ENCODE results near the gene AREG.

AREG gene

GRCh38 chr4:74466242-74466641, 21.3 kb downstream of the AREG start:
- DNase-seq = no peak

GRCh38 chr4:74471264-74471663, 26.3 kb downstream of the AREG start:
- no peak for DNase-seq

DNA sequence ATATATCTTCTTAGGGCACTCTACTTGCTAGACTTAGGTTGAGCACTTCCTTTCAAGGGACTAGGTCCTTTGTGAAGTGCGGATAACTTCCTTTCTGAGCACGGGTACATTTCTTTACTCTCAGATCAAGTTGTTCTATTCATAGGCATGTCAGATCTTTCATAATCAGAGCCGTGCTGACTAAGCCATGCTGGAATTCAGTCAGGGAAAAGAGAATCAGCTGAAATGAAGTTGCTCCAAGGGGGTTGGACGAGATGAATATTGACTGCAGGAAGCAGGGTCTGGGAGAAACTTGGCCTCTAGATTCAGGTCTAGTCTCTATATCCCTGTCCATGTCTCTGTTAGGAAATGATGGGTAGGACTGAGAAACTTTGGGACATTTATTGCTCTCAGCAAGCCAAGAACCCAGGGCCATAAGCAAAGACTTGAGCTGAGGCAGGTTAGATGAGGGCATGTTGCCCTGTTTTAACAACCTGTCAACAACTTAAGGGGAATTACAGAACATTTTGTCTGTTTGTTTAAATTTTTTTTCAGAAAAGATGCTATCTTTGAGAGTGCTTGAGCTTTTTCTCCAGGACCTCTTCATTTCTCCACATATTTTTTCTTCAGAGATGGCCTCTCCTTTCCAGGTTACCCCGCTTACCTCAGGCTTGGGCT, 28.3 kb downstream of the AREG start:
- no peak for DNase-seq

DNA sequence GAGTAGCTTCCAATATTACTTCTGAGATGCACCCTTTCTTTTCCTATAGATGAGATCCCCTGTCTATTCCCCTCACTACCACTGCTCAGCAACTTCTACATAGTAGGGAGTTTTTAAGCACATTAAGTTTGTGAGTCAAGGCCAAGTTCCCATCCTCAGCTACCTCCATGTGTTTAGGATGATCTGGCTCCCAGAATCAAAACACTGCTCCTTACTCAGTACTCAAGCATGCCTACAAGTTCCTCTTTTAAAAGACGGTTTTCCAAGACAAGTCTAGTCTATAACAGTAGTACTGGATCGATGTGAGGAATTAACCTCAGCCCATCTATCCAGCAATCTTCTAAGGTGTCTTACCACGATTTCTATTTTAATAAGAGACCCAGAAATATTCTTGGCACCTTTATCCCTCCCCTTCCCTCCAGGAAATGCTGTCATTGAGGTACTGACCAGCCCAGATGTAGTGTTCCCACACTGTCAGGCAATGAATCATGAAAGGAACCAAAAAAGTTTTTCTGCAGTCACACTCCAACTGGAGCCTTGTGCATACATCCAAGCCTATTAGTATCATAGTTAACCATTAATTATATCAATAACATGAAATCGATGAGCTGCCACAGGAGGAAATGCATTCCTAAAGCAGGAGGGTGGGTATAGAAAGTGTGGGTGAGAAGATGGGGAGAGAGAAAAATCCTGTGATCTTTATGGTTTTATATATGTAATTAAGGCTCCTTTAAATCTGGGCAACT, 29.6 kb downstream of the AREG start:
- no peak for DNase-seq

GRCh38 chr4:74475091-74475800, 30.3 kb downstream of the AREG start:
- DNase-seq = no peak

GRCh38 chr4:74475946-74476345, 31.0 kb downstream of the AREG start:
- DNase-seq = no peak

DNA sequence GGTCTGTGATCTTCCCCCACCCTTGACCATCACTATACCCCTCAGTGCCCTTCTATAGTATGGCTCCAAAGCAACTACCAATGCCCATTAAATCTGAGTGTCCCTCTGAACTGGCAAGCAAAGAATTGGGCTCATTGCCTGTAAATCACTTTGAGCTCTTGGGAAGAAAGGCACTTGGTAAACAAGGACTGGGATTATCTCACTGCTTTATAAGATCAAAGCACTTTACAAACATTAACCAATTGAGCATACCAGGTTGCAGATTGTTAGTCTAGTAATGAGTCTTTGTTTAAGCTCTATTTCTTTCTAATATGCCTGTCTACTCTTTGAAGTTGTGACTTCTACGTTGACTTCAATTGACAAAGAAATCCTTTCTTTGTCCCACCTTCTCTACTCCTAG, 34.1 kb downstream of the AREG start:
- DNase-seq = no peak

GRCh38 chr4:74480267-74480666, 35.3 kb downstream of the AREG start:
- no peak for DNase-seq

GRCh38 chr4:74481891-74482609, 37.1 kb downstream of the AREG start:
- DNase-seq = no peak

DNA sequence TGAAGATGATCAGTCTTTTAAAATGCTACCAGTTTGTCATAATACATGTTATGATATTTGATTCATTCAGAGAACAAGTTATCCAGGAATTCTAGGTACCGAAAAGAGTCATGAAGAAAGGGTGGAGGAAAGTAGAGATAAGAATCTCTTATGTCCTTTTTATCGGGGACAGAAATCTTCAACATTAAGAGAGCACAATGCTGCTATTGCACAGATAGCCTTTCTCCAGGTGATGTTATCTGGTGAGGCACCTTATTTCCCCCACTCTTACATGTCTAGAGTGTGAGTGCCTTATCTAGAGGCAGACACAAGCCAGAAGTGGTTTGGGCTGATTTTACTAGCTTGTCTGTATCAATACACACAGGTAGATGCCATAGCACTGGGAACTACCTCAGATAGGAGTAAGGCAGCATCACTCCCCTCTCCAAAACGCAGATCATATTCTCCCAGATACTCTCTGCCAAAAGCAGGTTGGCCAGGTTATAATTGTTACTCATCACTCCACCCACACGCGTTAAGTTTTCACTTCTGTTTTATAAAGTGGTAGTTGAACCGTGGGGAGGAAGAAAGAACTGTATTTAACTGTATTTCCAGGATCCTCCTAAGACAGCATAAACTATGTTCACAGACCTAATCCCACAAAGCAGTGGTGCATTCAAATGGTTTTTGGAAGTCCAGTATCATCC, 38.4 kb downstream of the AREG start:
- DNase-seq = no peak

DNA sequence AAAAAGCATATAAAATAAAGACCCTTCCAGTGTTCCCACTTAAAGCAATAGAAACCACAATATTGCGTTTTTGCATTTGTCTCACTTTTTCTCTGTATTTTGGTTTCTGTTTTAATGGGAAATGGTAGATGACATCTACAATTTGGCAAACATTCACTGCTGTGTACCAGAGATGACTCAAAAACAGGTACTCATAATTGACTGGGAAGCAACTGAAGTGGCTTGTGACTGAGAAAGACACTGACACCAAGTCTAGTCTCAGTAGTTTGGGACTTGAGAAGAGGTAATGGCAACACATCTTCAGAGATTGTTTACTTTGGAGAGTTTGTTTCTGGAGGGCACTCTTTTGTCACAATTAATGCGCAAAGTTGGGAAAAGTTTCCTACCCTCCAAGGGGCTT, 42.0 kb downstream of the AREG start:
- DNase-seq = no peak

- DNase-seq = no peak
Observed at GRCh38 chr4:74487771-74488170, 42.8 kb downstream of the AREG start.

DNA sequence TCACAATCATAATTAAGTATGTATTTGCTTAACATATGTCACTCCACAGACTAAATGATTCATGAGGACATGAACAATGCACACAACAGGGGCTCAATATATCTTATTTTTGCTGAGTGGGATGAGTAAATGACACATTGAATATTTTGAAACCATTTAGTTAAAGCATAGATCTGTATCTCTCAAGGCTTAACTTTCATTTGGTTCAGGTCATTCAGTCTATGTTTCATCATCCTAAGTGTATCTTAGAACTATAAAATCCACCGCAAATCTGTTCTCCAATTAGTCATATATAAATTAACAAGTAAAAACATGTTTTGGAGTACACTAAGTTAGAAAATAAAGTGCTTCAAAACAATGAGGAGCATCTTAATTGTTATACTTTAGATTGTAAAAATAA, 45.8 kb downstream of the AREG start:
- DNase-seq = no peak

- DNase-seq = no peak
Observed at GRCh38 chr4:74499986-74500781, 55.2 kb downstream of the AREG start.

DNA sequence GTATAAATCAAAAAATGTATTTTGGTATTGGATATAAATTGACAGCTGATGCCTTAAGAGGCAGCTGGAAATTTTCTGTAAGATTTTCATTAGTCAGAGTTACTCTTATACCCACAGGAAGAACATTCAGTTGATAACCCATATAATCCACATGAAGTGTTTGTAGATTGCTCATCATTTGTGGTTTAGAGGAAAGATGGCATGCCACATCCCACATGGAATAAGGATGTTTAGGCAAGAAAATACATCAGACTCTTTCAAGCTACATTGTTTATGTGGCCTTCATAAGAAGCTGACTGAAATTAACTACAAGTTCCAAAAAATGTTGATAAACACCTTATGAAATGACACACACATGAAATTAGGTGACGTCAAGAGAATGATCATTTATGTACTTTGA, 56.6 kb downstream of the AREG start:
- DNase-seq = no peak

GRCh38 chr4:74503580-74503979, 58.6 kb downstream of the AREG start:
- DNase-seq = no peak

GRCh38 chr4:74504212-74504611, 59.3 kb downstream of the AREG start:
- no peak for DNase-seq

All from GOT3 (cell line).